ENCODE results near the gene ESR2. TPM values are rescaled to one million over a fixed set of nuclear protein-coding genes. Genes with fewer than 3 reads are reported as not detected.

Gene ESR2
- polyA plus RNA-seq, 3 donors, result 0.04 TPM; not detected in 2

- no peaks in the 10 kb centered on the region for H4K20me1 ChIP-seq (ENCODE audit: insufficient read depth, low read length)
- 75% methylated on average over 1 of the region's 2 CpGs for WGBS (ENCODE audit: insufficient coverage)
- H3K4me1 ChIP-seq (ENCODE audit: control insufficient read depth in 1 of 2, insufficient read depth in 2 of 2, low read length in 2 of 2), result no peaks in the 10 kb centered on the region
- H3K4me3 Mint-ChIP-seq, result no peak overlapping the region
- H3K9ac ChIP-seq (ENCODE audit: insufficient read depth, low read length, poor library complexity, severe bottlenecking), result no peak overlapping the region
- H3K79me2 ChIP-seq (ENCODE audit: insufficient read depth, low read length), result no peaks in the 10 kb centered on the region
- H3K27me3 ChIP-seq (ENCODE audit: control insufficient read depth in 2 of 2, insufficient read depth in 2 of 2, low read length in 2 of 2), result no peaks in the 10 kb centered on the region
- no peaks in the 10 kb centered on the region for H3K4me1 Mint-ChIP-seq
- H3K27me3 Mint-ChIP-seq (ENCODE audit: low read depth in 3 of 3), result peaks cover 2 to 4% (median 2%) of the 10 kb centered on the region in 3 donors
- H3K27ac ChIP-seq (ENCODE audit: low read depth in 1 of 2, low read length in 2 of 2), result no peak overlapping the region
- H2AFZ ChIP-seq (ENCODE audit: insufficient read depth, low read depth, low read length, poor library complexity, severe bottlenecking), result no peak overlapping the region
- no peak overlapping the region for H3K4me2 ChIP-seq (replicated peaks; ENCODE audit: extremely low read depth, low read length, poor library complexity, severe bottlenecking)
- H3K9me3 ChIP-seq (replicated peaks in 1 of 2; ENCODE audit: control insufficient read depth in 1 of 2, insufficient read depth in 1 of 2, low read length in 2 of 2), result no peaks in the 10 kb centered on the region
- no peak for DNase-seq
- H3K27ac Mint-ChIP-seq, result no peak overlapping the region
- H3K9me3 Mint-ChIP-seq, result no peaks in the 10 kb centered on the region
- intact Hi-C loops (cut with micrococcal nuclease), result no loop called here
- no peaks in the 10 kb centered on the region for H3K36me3 ChIP-seq (replicated peaks in 1 of 2; ENCODE audit: control insufficient read depth in 1 of 2, insufficient read depth in 2 of 2, low read length in 2 of 2)
- TF ChIP-seq CTCF (IDR thresholded peaks at IDR 0.05), result no peak
- H3K36me3 Mint-ChIP-seq, result no peaks in the 10 kb centered on the region
- H3K4me3 ChIP-seq (replicated peaks in 1 of 3; ENCODE audit: low read depth in 2 of 3, low read length in 3 of 3), result no peak overlapping the region
Observed at GRCh38 chr14:64125270-64125669, 168.9 kb downstream of the ESR2 start.

GRCh38 chr14:64123241-64123822 is 170.8 kb downstream of the ESR2 start:
- Mint-ChIP-seq H3K9me3 (no peaks in the 10 kb centered on the region), H3K27me3 (ENCODE audit: low read depth in 3 of 3) (peaks cover 2 to 5% (median 4%) of the 10 kb centered on the region in 3 donors), H3K4me1 (no peaks in the 10 kb centered on the region), H3K27ac (no peak overlapping the region), H3K4me3 (no peak overlapping the region), H3K36me3 (no peaks in the 10 kb centered on the region)
- Histone ChIP-seq H3K4me3 (replicated peaks in 1 of 3; ENCODE audit: low read depth in 2 of 3, low read length in 3 of 3) (no peak overlapping the region), H2AFZ (ENCODE audit: insufficient read depth, low read depth, low read length, poor library complexity, severe bottlenecking) (no peak overlapping the region), H3K4me2 (replicated peaks; ENCODE audit: extremely low read depth, low read length, poor library complexity, severe bottlenecking) (no peak overlapping the region), H3K4me1 (ENCODE audit: control insufficient read depth in 1 of 2, insufficient read depth in 2 of 2, low read length in 2 of 2) (no peaks in the 10 kb centered on the region), H3K79me2 (ENCODE audit: insufficient read depth, low read length) (no peaks in the 10 kb centered on the region), H3K9ac (ENCODE audit: insufficient read depth, low read length, poor library complexity, severe bottlenecking) (no peak overlapping the region), H4K20me1 (ENCODE audit: insufficient read depth, low read length) (no peaks in the 10 kb centered on the region), H3K27me3 (ENCODE audit: control insufficient read depth in 2 of 2, insufficient read depth in 2 of 2, low read length in 2 of 2) (no peaks in the 10 kb centered on the region), H3K27ac (ENCODE audit: low read depth in 1 of 2, low read length in 2 of 2) (no peak overlapping the region), H3K9me3 (replicated peaks in 1 of 2; ENCODE audit: control insufficient read depth in 1 of 2, insufficient read depth in 1 of 2, low read length in 2 of 2) (no peaks in the 10 kb centered on the region), H3K36me3 (replicated peaks in 1 of 2; ENCODE audit: control insufficient read depth in 1 of 2, insufficient read depth in 2 of 2, low read length in 2 of 2) (no peaks in the 10 kb centered on the region)
- intact Hi-C loops (cut with micrococcal nuclease), result no loop called here
- TF ChIP-seq CTCF (IDR thresholded peaks at IDR 0.05), result no peak
- 100% methylated on average over 5 of the region's 5 CpGs for WGBS (ENCODE audit: insufficient coverage)
- DNase-seq, result no peak

Data from CD14-positive monocyte (primary cell).